CD4-positive, alpha-beta T cell (primary cell): ENCODE results near the gene OXA1L. TPM values are rescaled to one million over a fixed set of nuclear protein-coding genes. Genes with fewer than 3 reads are reported as not detected.
"Not testable (repeated sequence)": the region's sequence is repeated elsewhere in the genome, so short reads cannot be mapped to it uniquely, and the experiment has no call there.

Experiments
- ATAC-seq: fragments of 200-7000 bp; cut with Tn5 transposase; one replicate; pipeline ENCODE4 v1.10.0; 2022; ENCODE audit warnings: mild to moderate bottlenecking; ENCODE audit not compliant: poor library complexity
- CTCF ChIA-PET: fragments of 350-600 bp; sonication (Branson Sonifier 250); formaldehyde crosslinking; loops from one replicate; lab custom pipeline; 2021; ENCODE audit warnings: antibody characterized with exemption, inconsistent platforms; lab: Charles Lee
- POLR2A ChIA-PET: fragments of 350-600 bp; sonication (Branson Sonifier 250); formaldehyde crosslinking; loops from one replicate; lab custom pipeline; 2021; ENCODE audit warnings: antibody characterized with exemption, inconsistent platforms; lab: Charles Lee
- DNase-seq, 14 experiments: peaks; one replicate each; pipeline ENCODE4 v3.0.0-alpha.2; 2013 to 2020; ENCODE audit warnings: mixed read lengths in 2 of 14
- H3K27ac ChIP-seq, 2 donors: one replicate each; pipeline versions ENCODE4 v1.5.1 to v1.7.0; 2013; ENCODE audit warnings: low read length in 2 of 2, low read depth in 1 of 2, mild to moderate bottlenecking in 1 of 2
- H3K27me3 ChIP-seq, 2 experiments: 1 replicate in 1 of 2; 2 replicates in 1 of 2; pipeline versions ENCODE4 v1.6.1 to v1.7.0; 2013; ENCODE audit warnings: low read length in 2 of 2, control low read depth in 1 of 2, mild to moderate bottlenecking in 1 of 2, moderate library complexity in 1 of 2; ENCODE audit not compliant: insufficient read depth in 2 of 2, control insufficient read depth in 1 of 2
- H3K36me3 ChIP-seq: one replicate; pipeline ENCODE4 v1.6.1; 2013; ENCODE audit warnings: low read length, control low read depth; ENCODE audit not compliant: insufficient read depth
- H3K4me1 ChIP-seq: one replicate; pipeline ENCODE4 v1.6.1; 2013; ENCODE audit warnings: low read length, control low read depth; ENCODE audit not compliant: insufficient read depth
- H3K4me3 ChIP-seq: one replicate; pipeline ENCODE4 v1.5.1; 2013; ENCODE audit warnings: mild to moderate bottlenecking, low read length, moderate library complexity
- H3K9me3 ChIP-seq, 2 experiments: 1 replicate in 1 of 2; 2 replicates in 1 of 2; pipeline versions ENCODE4 v1.6.1 to v1.7.0; 2013; ENCODE audit warnings: low read length in 2 of 2, mild to moderate bottlenecking in 2 of 2, control low read depth in 1 of 2, moderate library complexity in 1 of 2; ENCODE audit not compliant: control insufficient read depth in 1 of 2, insufficient read depth in 1 of 2
- H3K27ac Mint-ChIP-seq: one replicate; pipeline ENCODE4 v1.8.0; 2020; ENCODE audit warnings: mixed read lengths
- H3K27me3 Mint-ChIP-seq: one replicate; pipeline ENCODE4 v1.8.0; 2021; ENCODE audit warnings: mixed read lengths
- H3K36me3 Mint-ChIP-seq: one replicate; pipeline ENCODE4 v1.8.0; 2021; ENCODE audit warnings: low read depth, mixed read lengths
- H3K4me1 Mint-ChIP-seq: one replicate; pipeline ENCODE4 v1.8.0; 2021; ENCODE audit warnings: low read depth, mixed read lengths
- H3K4me3 Mint-ChIP-seq: one replicate; pipeline ENCODE4 v1.8.0; 2020; ENCODE audit warnings: mild to moderate bottlenecking, mixed read lengths
- H3K9me3 Mint-ChIP-seq: one replicate; pipeline ENCODE4 v1.8.0; 2020; ENCODE audit warnings: mixed read lengths
- intact Hi-C, 2 experiments: fragments of 100-400 bp; cut with DNase I in 1 of 2; cut with micrococcal nuclease in 1 of 2; formaldehyde crosslinking; loops; one replicate each; pipeline versions ENCODE4 v1.15.1 to v1.9.0; 2023 to 2025; cut with DNase I, micrococcal nuclease
- total RNA-seq, 174 experiments: library from RNA in 2 of 174; stranded (reverse) in 2 of 174; gene quantifications; one replicate each; pipeline ENCODE4 v1.2.3 and lab custom pipeline; 2021 to 2026
- TF ChIP-seq, protein P1 (sequence below): fragments of 200-600 bp; IDR thresholded peaks from one replicate; pipeline ENCODE4 v1.8.0; 2022; ENCODE audit warnings: antibody characterized with exemption, mild to moderate bottlenecking

Gene OXA1L
- total RNA-seq, 2 experiments from 2014 or later: 176 to 177 TPM

DNA sequence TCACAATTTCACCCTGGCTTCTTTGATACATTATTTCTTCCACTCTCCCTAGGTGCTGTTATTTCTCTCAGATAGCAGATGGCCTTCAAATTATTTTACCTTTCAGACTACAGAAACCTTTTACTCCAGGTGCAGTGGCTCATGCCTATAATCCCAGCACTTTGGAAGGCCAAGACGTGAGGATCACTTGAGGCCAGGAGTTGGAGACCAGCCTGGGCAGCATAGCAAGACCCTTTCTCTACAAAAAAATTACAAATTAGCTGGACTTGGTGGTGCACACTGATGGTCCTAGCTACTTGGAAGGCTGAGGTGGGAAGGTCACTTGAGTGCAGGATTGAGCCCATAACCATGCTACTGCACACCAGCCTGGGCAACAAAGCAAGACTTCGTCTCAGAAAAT is 25.7 kb downstream of the OXA1L start:
- Histone ChIP-seq H3K27me3 (no peaks in the 10 kb centered on the region), H3K4me3 (no peak overlapping the region), H3K36me3 (no peaks in the 10 kb centered on the region), H3K27ac (no peak overlapping the region), H3K4me1 (no peaks in the 10 kb centered on the region), H3K9me3 (no peaks in the 10 kb centered on the region)
- intact Hi-C loops: no loop called here
- Mint-ChIP-seq H3K27ac (no peak overlapping the region), H3K36me3 (no peaks in the 10 kb centered on the region), H3K9me3 (no peaks in the 10 kb centered on the region), H3K4me3 (no peak overlapping the region), H3K27me3 (peaks cover 5% of the 10 kb centered on the region), H3K4me1 (no peaks in the 10 kb centered on the region)
- DNase-seq: no peak
- ATAC-seq: no peak
- TF ChIP-seq, protein P1, sequence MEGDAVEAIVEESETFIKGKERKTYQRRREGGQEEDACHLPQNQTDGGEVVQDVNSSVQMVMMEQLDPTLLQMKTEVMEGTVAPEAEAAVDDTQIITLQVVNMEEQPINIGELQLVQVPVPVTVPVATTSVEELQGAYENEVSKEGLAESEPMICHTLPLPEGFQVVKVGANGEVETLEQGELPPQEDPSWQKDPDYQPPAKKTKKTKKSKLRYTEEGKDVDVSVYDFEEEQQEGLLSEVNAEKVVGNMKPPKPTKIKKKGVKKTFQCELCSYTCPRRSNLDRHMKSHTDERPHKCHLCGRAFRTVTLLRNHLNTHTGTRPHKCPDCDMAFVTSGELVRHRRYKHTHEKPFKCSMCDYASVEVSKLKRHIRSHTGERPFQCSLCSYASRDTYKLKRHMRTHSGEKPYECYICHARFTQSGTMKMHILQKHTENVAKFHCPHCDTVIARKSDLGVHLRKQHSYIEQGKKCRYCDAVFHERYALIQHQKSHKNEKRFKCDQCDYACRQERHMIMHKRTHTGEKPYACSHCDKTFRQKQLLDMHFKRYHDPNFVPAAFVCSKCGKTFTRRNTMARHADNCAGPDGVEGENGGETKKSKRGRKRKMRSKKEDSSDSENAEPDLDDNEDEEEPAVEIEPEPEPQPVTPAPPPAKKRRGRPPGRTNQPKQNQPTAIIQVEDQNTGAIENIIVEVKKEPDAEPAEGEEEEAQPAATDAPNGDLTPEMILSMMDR: no peak
- ChIA-PET POLR2A (interaction anchor here (1.3 kb wide), 1 partner anchor 25 kb away, joined by 3 read pairs; no protein-coding TSS in a partner anchor), CTCF (no interaction called here)

DNA sequence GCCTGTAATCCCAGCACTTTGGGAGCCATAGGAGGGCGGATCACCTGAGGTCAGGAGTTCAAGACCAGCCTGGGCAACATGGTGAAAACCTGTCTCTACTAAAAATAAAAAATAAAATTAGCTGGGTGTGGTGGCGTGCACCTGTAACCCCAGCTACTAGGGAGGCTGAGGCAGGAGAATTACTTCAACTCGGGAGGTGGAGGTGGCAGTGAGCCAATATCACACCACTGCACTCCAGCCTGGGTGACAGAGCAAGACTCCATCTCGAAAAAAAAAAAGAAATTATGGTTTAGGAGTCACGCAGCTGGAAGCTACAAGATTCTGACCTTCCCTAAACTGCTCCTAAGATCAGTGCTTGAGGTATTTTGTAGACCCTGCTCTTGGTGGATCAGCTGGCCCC is 27.1 kb downstream of the OXA1L start:
- POLR2A ChIA-PET, H3K36me3 ChIP-seq, H3K9me3 Mint-ChIP-seq, H3K4me1 Mint-ChIP-seq, DNase-seq, H3K4me3 ChIP-seq, H3K27ac Mint-ChIP-seq, H3K4me1 ChIP-seq, H3K27ac ChIP-seq, ATAC-seq, H3K4me3 Mint-ChIP-seq, H3K27me3 ChIP-seq, intact Hi-C loops, H3K36me3 Mint-ChIP-seq, CTCF ChIA-PET, H3K9me3 ChIP-seq: not testable (repeated sequence)
- peaks cover 15% of the 10 kb centered on the region for H3K27me3 Mint-ChIP-seq

DNA sequence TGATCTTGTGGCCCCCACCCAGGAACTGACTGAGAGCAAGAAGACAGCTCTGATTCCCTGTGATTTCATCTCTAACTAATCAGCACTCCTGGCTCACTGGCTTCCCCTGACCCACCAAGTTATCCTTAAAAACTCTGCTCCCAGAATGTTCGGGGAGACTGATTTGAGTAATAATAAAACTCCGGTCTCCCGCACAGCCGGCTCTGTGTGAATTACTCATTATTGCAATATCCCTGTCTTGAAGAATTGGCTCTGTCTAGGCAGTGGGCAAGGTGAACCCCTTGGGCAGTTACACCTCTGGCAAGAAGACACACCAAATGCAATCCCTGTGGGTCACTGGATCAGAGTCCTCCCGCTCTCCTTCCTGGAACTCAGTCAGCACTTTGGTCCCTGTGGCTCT is 27.5 kb downstream of the OXA1L start:
- Histone ChIP-seq H3K4me1 (no peaks in the 10 kb centered on the region), H3K9me3 (no peaks in the 10 kb centered on the region), H3K27ac (no peak overlapping the region), H3K36me3 (no peaks in the 10 kb centered on the region), H3K27me3 (no peaks in the 10 kb centered on the region), H3K4me3 (no peak overlapping the region)
- TF ChIP-seq, protein P1: no peak
- no peak overlapping the region for H3K27ac Mint-ChIP-seq
- ATAC-seq (no peak), DNase-seq (no peak)
- intact Hi-C loops: no loop called here
- no peak overlapping the region for H3K4me3 Mint-ChIP-seq
- H3K36me3 Mint-ChIP-seq: no peaks in the 10 kb centered on the region
- H3K4me1 Mint-ChIP-seq: no peaks in the 10 kb centered on the region
- H3K9me3 Mint-ChIP-seq: no peaks in the 10 kb centered on the region
- ChIA-PET CTCF (no interaction called here), POLR2A (no interaction called here)
- H3K27me3 Mint-ChIP-seq: peaks cover 19% of the 10 kb centered on the region

DNA sequence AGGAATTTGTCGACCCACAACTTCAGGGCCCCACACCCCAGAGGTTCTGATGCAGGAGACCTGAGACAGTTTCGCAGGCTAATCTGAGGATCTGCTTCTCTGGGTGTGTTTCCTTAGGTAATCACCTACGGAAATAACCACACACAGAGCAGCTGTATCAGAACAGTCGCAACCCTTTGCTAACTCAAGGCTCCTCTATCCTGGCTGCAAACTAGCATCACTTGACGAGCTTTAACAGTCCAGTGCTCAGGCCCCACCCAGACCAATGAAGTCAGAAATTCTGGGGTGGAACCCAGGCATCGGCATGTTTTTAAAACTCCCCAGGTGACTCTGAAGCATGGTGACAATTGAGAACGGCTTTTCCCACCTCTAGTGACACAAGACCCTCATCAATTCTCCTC is 28.1 kb downstream of the OXA1L start:
- Mint-ChIP-seq H3K4me1 (no peaks in the 10 kb centered on the region), H3K4me3 (no peak overlapping the region), H3K27ac (no peak overlapping the region), H3K27me3 (peaks cover 22% of the 10 kb centered on the region), H3K36me3 (no peaks in the 10 kb centered on the region), H3K9me3 (no peaks in the 10 kb centered on the region)
- Histone ChIP-seq H3K36me3 (no peaks in the 10 kb centered on the region), H3K27ac (no peak overlapping the region), H3K4me3 (no peak overlapping the region), H3K9me3 (no peaks in the 10 kb centered on the region), H3K4me1 (no peaks in the 10 kb centered on the region), H3K27me3 (no peaks in the 10 kb centered on the region)
- no peak for DNase-seq
- TF ChIP-seq, protein P1: no peak
- POLR2A ChIA-PET: no interaction called here
- CTCF ChIA-PET: no interaction called here
- ATAC-seq: no peak
- intact Hi-C loops: no loop called here
